RPMI8226 (cell line): ENCODE measurements around the gene SRP68.
"Not testable (repeated sequence)": the region's sequence is repeated elsewhere in the genome, so short reads cannot be mapped to it uniquely, and the experiment has no call there.

ENCODE experiments used
- DNase-seq: peaks from one replicate; pipeline ENCODE4 v3.0.0-alpha.2; 2015

SRP68 gene

DNA sequence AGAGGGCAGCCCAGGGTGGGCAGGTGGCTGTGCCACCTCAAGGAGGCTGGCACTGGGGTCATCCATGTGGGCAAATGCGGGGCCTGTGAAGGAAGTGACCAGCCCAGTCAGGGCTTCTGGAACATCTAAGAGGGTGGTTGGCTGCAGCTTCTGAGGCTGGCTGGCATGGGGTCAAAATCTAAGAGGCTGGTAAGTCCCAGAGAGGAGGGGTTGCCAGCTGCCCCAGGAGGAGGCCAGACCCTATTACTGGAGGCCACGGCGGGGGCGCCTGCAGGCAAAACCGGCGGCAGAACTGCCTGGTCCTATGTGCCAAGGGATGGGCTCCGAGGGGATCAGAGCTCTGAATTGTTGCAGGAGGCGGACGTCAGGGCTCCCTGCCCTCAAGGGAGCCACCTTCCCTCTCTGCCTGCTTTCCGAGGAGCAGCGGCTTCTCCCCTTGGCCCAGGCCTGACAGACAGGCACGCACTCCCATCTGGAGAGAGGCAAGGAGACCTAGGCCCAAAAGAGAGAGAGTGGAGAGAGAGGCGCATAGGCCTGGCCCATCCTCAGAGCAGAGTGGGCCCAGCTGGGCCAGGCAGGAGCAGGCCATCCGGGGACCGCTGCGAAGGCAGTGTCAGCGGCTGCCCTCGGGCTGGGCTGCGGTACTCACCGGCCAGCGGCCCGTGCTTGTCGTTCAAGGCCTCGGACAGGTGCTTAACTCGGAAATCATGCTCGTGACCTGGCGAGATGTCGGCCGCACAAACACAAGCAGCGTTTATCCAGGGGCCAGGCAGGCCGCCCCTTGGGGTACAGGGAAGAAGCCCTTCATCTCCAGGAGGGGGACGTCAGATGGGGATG lies 17.6 kb upstream of the SRP68 start:
- DNase-seq, result no peak

DNA sequence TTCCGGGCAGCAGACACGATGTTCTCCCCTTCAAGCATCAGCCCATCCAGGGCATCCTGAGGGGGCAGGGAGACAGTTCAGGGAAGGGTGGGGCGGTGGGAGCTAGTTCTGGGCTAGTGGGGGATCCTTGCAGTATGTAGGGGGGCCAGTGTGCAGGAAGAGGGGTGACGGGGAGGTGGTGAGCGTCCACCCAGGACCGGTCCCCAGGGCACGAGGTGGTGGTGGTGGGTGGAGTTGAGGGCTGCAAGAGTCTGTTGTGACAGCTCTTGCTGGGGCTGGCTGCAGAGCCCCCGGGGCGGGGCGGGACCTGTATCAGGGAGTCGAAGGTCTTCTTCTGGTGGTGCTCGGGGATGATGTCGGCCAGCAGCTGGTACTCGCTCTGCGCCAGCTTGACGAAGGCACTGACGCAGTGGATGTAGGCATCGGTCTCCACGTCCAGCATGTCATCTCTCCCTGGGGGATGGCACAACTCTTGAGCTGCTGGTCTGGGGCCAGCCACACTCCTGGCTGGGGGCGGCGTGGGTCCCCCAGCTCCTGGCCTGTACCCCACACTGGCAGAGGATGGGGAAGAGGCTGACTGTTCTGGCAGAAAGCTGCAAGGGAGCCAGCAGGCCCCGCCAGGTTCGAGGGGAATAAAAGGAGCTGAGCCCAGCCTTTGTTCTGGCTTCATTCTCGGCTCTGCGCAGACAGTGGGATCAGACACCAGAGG lies 16.7 kb upstream of the SRP68 start:
- DNase-seq, result no peak

DNA sequence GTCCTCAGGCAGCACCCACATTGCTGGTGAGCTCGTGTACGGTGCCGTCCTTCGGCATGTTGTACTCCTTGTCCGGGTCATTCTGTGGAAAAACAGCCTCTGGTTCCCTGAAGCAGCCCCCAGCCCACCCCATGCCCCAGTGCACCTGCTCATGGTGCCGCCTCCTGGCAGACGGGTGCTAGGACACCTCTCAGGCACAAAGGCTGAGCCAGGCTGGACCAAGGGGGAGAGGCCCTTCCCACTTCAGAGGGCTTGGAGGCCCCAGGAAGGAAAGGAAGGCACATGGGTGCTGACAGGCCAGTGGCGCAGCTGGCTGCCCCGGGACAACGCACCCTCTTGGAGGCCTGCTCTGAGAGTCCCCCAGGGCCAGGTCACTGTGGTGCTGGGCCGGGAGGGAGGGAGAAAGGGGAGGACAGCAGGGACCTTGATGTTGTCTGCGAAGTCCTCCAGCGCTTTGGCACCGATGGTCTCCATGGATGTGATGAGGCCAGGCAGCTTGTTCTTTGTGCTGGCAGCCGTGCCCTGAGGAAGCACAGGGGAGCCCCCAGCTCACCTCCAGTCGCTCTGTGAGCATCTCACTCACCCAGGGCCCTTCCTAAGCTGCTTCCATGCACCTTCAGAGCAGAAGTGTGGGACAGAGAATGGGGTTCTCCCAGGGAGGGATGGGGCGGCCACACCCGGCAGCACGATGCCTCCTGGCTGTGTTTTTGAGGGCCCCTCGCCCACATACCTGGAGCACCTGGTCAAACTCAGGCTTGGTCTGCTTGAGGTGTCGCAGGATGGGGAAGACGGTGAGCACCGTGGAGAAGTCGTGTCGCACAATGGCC lies 15.9 kb upstream of the SRP68 start:
- DNase-seq, result no peak

DNA sequence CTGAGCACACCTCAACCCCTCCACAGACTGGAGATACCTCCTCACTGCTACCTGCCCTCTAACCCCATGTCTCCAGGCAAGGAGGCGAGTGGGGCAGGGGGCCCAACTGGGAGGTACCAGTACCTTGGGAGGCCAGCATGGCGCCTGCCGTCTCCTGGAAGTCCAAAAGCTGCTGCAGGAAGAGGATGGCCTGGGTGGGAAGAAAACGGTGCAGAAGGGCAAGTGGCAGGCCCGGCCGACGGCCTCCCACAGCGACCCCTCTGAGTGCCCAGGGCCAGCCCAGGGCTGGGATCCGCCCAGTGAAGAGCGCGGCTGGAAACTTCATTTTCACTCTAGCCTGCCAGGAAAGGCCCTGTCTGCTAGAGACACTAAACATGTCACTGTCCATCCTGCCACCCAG lies 15.2 kb upstream of the SRP68 start:
- DNase-seq, result no peak

DNA sequence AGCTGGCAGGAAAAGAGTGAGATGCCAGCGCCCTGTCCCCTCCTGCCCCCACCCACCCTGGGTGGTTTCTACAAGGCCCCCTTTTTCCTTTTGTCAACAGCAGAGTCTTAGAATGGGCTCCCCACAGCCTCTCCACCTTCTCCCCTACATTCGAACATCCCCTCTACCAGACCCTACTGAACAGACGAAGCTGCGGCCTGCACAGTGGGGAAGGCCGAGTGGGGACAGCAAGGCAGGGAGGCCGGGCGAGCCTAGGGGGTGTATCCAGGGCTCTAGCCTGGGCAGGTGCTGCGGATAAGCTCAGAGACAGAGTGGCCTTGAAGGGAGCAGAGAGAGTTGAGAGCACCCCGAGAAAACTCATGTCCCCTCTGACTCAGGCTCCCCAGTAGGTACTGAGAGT lies 14.1 kb upstream of the SRP68 start:
- no peak for DNase-seq

DNA sequence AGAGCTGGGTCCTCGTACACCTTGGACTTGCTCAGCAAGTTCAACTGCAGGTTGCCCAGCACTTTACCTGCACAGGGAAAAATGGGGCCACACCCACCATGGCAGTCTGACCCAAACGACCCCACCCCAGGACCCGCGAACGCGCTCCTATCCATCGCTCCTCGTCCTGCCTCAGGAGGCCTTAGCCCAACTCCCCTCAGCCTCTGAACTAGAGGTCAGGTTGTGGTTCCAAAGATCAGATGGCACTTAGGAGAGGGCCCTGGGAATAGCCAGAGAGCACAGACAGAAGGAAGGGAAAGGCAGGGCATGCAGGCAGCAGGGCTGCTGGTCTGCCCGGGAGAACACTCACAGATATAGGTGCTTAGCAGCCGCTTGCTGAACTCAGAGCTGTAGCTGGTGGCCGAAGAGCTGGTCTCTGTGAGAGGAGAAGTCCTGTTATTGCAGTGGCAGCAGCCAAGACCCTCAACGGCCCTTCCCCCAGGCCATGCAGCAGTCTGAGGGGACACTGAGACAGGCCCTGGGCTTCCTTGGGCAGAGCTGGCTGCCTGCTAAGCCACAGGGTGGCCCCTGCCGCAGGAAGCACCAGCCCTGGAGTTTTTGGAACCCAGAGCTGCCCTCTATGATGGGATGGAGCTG lies 13.5 kb upstream of the SRP68 start:
- no peak for DNase-seq

DNA sequence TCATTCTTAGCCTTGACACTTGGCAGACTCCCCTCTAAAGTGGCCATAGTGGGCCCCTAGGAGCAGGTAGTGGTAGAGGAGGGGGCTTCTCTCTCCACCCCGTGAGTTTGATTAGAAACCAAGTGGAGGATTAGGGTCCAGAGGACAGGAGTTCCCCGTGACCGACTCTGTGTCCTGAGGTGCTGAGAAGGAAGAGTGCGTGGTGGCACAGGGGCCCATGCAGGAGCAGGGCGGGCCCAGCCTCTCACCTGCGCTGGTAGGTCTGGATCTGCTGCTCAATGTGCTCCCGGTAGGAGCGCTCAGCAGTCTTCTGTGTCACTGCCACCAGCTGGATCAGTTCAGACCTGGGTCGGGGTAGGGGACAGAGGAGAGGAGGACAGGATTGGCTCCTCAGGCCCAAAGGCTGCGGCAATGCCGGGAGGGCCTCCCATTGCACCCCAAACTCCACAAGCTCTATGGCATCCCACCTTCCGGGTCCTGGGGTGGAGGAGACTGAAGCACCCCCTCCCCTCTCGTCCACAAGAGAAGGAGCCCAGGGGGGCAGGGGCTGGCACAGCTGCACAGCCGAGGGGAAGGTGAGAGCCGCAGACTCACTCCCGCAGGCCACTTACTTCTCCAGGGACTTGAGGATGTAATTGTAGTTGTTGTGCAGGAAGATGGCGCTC lies 12.9 kb upstream of the SRP68 start:
- no peak for DNase-seq

DNA sequence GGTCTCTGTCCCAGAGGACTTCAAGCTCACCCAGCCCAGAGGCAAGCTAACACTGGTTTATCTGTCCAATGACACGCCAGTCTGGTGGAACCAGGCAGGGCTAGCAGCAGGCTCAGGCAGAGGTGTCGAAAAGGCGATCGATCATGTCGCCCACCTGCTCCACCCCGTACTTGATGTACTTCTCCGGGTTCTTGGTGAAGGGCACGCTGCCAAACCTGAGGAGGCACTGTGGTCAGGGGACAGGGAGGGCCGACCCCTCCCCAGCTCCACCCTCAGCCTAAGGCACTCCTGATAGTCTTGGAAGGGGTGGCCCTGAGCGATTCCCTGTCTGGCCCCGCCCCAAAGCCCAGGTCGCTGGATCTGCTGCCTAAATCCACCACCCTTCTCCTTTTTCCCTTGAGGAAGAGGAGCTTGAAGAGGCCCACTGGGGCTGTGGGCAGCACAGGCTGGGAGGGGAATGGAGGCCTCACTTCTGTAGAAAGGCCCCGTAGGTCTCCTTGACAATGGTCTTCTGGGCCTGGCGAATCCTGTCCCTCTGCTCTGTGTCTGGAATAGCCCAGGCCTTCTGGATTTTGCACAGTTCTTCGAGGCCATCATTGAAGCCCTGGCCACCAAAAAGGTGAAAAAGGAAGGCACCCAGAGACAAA lies 11.3 kb upstream of the SRP68 start:
- no peak for DNase-seq

DNA sequence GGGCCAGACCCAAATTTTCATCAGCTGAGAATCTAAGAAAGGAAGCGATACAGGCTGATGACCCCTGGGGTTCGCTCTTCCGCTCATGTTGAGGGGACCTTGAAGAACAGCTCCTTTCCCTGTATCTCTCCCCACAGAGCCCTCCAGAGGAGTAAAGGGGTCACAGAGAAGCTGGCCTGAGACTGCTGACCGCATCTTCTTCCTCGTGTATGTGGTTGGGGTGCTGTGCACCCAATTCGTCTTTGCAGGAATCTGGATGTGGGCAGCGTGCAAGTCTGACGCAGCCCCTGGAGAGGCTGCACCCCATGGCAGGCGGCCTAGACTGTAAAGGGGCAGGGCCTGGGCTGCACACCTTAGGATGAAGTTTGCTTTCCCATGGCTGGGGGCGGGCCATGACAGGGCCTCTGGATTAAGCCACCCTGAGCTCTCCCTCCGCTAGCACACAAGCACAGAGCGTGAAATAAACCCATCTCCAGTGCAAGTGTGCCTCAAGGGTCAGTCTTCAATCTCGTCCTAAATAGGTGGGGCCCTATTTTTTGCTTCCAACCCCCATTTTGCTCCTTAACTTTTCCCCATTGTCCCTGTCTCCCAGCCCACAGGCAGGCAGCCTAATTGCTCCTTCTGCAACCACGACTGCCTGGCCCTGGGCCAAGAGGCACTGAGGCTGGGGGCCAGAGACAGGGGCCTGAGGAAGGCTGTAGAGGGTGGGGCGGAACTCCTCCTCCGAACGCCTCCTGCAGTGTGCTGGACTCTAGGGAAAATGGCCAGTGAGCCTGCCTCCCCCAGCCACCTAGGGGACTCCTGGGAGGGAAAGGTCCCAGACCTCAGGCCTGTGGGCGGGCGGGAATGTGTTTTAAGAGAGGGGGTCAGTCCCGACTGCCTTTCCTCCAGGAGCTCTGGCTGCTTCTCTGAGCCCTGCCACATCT lies 10.3 kb upstream of the SRP68 start:
- DNase-seq, result no peak

DNA sequence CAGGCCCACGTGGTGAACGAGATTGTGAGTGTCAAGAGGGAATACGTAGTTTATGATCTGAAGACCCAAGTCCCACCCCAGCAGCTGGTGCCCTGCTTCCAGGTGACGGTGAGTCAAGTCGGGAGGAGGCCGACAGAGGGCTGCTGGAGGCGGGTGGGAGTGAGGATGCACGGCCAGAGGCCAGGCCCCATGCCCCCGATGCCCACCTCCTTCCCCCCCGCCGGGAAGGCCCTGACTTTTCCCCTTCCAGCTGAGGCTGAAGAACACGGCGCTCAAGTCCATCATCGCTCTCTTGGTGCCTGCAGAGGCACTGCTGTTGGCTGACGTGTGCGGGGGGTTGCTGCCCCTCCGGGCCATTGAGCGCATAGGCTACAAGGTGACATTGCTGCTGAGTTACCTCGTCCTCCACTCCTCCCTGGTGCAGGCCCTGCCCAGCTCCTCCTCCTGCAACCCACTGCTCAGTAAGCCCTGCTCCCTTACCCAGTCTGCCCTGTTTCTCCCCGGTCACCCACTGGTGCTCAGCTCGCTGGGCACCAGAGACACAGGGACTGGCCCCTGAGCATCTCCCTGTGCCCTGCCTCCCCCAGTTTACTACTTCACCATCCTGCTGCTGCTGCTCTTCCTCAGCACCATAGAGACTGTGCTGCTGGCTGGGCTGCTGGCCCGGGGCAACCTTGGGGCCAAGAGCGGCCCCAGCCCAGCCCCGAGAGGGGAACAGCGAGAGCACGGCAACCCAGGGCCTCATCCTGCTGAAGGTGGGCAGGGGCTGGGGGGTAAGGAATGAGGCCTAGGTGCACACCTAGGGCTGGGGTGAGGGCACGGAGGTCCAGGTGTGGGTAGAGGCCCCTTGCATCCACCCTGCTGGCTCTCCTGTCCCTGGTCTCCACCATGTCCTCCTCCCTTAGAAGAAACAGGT lies 9.2 kb upstream of the SRP68 start:
- DNase-seq, result no peak

DNA sequence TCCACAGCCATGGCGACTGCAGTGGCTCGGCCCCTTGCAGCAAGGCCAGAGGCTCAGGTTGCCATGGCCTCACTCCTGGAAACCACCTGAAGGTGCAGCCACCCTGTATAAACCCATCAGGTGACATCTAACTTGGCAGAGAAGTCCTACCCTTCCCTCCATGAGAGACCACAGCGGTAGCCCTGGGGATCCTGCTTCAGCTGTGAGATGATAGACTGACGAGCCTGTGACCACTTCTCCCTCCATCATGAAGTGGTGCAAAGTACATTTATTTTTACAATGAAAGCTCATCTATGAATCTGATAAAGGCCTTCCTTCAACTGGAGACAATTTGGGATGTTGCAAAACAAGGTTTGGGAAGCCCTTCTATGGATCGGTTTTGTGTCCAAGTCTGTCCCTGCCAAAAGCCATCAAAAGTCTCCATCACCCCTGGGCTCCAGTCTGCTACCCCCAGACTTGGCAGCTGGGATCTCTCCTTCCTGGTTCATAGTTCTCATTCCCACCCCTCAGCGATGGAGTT lies 8.5 kb upstream of the SRP68 start:
- no peak for DNase-seq

DNA sequence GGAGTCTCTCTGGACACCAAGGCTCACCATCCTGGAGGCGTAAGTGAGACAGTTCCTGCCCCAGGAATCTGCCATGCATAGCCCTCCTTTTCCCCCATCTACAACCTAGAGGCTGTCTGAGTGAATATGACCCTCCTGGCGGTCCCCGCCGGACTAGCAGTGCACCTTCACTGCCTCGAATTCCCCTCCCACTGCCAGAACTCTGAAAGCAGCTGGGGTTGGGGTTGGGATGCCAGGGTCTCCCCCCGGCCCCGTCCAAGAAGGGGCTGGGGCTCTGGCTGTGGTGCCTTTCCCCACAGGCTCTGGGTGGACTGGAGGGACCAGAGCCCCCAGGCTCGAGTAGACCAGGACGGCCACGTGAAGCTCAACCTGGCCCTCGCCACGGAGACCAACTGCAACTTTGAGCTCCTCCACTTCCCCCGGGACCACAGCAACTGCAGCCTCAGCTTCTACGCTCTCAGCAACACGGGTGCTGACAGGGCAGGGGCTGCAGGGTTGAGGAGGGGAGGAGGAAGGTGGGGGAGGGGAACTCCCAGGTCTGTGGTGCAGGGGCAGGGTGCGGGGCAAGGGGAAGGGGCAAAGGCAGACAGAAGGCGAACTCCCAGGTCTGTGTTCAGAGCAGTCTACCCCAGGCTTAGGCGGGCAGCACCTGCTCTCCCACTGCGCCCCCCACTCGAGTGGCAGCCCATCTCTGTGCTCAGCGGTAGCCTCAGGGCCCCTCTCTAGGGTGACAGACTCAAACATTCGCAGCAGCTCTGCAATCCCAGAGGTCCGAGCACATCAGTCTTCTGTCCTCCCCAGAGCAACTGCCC lies 7.8 kb upstream of the SRP68 start:
- peak; percentile 40 for DNase-seq

DNA sequence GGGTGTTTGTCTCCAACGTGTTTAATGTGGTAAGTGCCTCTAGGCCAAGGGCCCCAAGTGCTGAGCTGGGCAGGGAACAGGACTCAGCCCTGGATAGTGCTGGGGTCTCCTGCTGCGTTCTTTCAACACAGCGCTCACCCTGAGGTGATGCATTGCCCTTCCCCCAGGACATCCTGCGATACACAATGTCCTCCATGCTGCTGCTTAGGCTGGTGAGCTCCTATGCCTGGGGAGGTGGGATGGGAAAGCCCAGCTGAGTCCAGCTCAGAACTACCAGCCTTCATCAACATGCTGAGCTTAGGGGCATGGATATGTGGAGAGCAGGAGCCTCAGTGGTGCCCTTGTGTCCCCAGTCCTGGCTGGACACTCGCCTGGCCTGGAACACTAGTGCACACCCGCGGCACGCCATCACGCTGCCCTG lies 7.2 kb upstream of the SRP68 start:
- no peak for DNase-seq

DNA sequence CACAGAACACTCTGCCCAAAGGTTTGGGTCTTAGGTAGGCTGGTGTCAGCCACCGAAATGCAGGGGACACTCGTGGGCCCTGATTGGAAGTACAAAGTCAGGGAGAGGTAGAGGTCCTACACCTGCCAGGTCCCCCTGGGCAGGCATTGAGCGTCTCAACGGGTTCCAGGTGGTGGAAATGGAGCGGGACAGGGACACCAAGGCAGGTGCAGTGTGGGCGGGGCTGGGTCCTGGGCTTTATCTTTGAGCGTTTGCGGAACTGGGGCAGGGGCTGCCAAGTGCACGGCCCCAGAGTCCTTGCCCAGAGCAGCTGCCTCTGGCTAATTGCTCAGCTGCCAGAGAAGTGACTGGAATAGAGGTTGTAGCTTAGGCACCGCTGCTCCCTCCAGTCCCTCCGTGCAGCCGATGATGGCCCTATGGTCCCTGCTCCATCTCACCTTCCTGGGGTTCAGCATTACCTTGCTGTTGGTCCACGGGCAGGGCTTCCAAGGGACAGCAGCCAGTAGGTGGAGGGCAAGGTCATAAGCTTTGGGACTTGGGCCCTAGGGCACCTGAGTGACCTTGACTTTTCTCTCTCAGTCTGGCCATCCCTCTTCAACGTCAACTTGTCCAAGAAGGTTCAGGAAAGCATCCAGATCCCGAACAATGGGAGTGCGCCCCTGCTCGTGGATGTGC lies 6.7 kb upstream of the SRP68 start, which contains the start of gene ZACN:
Gene ZACN, plus strand, starts transcription at position 323 of the 675 bp plus-strand sequence. Its CDS starts 83 bp downstream, at position 406.
- no peak for DNase-seq

DNA sequence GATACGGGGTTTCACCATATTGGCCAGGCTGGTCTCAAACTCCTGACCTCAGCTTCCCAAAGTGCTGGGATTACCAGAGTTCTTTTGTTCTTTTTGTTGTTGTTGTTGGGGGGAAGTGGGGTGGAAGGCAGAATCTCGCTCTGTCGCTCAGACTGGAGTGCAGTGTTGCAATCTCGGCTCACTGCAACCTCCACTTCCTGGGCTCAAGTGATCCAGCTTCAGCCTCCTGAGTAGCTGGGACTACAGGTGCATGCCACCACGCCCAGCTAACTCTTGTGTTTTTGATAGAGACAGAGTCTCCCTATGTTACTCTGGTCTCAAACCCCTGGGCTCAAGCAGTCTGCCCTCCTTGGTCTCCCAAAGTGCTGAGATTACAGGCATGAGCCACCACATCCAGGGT lies 6.1 kb upstream of the SRP68 start:
- not testable (repeated sequence) for DNase-seq

DNA sequence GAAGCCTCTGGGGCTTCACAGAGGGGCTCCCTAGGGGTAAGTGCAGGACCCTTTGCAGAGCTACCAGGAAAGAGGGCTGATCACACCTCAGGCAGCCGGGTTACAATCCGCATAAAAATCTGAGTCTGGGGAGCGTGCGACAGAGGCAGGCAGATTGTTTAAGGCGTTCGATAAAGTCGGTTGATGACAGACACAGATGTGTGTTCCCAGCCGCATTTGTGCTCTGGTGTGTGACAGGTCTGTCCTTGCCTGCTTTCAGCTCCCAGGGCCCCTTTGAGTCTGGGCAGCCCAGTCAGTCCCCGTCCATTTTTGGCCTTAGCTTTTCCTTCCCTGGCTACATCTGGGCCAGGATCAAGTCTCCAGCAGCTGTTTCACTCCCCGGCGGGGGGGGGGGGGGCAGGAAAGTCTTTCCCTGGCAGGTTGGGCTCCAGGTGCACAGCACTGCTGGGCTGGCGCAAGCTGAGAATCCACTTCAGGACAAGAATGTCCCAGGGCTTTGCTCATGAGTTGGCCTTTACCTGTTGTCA lies 5.3 kb upstream of the SRP68 start:
- DNase-seq, result no peak

DNA sequence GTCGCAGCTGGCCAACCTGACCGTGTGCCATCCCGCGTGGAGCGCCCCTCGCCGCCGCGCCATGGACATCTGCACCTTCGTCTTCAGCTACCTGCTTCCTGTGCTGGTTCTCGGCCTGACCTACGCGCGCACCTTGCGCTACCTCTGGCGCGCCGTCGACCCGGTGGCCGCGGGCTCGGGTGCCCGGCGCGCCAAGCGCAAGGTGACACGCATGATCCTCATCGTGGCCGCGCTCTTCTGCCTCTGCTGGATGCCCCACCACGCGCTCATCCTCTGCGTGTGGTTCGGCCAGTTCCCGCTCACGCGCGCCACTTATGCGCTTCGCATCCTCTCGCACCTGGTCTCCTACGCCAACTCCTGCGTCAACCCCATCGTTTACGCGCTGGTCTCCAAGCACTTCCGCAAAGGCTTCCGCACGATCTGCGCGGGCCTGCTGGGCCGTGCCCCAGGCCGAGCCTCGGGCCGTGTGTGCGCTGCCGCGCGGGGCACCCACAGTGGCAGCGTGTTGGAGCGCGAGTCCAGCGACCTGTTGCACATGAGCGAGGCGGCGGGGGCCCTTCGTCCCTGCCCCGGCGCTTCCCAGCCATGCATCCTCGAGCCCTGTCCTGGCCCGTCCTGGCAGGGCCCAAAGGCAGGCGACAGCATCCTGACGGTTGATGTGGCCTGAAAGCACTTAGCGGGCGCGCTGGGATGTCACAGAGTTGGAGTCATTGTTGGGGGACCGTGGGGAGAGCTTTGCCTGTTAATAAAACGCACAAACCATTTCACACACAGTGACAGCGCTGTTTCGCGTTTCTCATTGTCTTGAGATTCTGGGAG lies 4.7 kb upstream of the SRP68 start:
- DNase-seq, result no peak
